PC-9 (cell line): Measurements from ENCODE around the gene SEPHS2.

Experiments
- EZH2 ChIP-seq: fragments of 200-600 bp; sonication (generic); IDR thresholded peaks from 2 replicates; pipeline ENCODE4 v1.8.0; 2017; ENCODE audit warnings: antibody characterized with exemption, low read depth
- TF ChIP-seq, protein P1 (sequence below): fragments of 200-600 bp; sonication (generic); conservative IDR thresholded peaks from 2 replicates; pipeline ENCODE4 v1.6.1; 2017; ENCODE audit warnings: mixed run types, antibody characterized with exemption, mild to moderate bottlenecking, moderate library complexity

DNA sequence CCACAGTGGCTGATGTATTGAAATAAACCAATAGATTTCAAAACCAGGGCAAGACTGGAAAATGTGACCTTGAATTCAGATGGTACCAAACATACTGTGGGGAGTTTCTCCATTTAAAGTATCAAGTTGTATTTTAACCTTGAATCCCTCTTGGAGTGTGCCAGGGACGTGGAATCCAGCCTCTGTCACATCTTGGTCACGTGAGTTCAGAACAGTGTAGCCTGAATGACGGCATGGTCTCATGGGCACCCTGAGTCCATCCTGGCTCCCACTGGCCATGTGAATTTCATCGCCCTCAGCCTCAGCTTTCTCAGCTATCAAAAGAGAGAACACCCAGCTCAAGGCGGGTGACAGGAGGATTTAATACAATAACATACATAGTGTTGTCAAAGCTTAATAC is 31.5 kb downstream of the SEPHS2 start:
- TF ChIP-seq, protein P1, sequence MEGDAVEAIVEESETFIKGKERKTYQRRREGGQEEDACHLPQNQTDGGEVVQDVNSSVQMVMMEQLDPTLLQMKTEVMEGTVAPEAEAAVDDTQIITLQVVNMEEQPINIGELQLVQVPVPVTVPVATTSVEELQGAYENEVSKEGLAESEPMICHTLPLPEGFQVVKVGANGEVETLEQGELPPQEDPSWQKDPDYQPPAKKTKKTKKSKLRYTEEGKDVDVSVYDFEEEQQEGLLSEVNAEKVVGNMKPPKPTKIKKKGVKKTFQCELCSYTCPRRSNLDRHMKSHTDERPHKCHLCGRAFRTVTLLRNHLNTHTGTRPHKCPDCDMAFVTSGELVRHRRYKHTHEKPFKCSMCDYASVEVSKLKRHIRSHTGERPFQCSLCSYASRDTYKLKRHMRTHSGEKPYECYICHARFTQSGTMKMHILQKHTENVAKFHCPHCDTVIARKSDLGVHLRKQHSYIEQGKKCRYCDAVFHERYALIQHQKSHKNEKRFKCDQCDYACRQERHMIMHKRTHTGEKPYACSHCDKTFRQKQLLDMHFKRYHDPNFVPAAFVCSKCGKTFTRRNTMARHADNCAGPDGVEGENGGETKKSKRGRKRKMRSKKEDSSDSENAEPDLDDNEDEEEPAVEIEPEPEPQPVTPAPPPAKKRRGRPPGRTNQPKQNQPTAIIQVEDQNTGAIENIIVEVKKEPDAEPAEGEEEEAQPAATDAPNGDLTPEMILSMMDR = no peak
- TF ChIP-seq EZH2 = no peak
